Nephron progenitor cell (in vitro differentiated cells): ENCODE measurements around the gene MSI2.

Experiments
- DNase-seq: peaks from one replicate; pipeline ENCODE4 v3.0.0; 2021
- H3K27ac Mint-ChIP-seq: 2 replicates; pipeline ENCODE4 v1.8.0; 2021; ENCODE audit warnings: mild to moderate bottlenecking, moderate library complexity, mixed read lengths
- H3K27me3 Mint-ChIP-seq: 2 replicates; pipeline ENCODE4 v1.8.0; 2021; ENCODE audit warnings: mild to moderate bottlenecking, low read depth, mixed read lengths; ENCODE audit not compliant: poor library complexity
- H3K36me3 Mint-ChIP-seq: 2 replicates; pipeline ENCODE4 v1.8.0; 2021; ENCODE audit warnings: low read depth, mixed read lengths
- H3K4me1 Mint-ChIP-seq: 2 replicates; pipeline ENCODE4 v1.8.0; 2021; ENCODE audit warnings: mixed read lengths
- H3K4me3 Mint-ChIP-seq: 2 replicates; pipeline ENCODE4 v1.8.0; 2021; ENCODE audit warnings: mild to moderate bottlenecking, moderate library complexity, mixed read lengths
- H3K9me3 Mint-ChIP-seq: 2 replicates; pipeline ENCODE4 v1.8.0; 2021; ENCODE audit warnings: mild to moderate bottlenecking, moderate library complexity, mixed read lengths
- TF ChIP-seq, protein P1 (sequence below): fragments of 200-600 bp; sonication (generic); IDR thresholded peaks from 2 replicates; pipeline ENCODE4 v1.5.0; 2021; ENCODE audit warnings: antibody characterized with exemption

The MSI2 gene

DNA sequence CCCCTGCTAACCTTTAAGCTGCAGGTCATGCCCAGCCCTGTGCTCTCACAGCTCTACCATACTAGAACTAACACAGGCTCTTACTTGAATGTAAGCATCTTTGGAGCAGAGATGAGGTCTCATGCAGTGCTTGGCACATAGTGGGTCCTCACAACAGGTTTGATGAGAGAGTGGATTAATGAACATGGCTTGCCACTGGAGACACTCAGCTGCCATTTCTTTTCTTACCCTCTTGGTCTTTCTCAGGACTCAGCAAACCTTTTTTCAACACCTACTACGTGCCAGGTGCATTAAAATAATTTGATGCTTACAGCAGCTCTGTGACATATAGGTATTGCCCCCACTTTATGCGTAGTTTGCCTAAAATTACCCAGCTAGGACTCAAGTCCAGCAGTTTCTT lies 133.2 kb downstream of the MSI2 start:
- no peak for DNase-seq
- H3K36me3 Mint-ChIP-seq, result peaks cover 95% of the 10 kb centered on the region
- H3K4me3 Mint-ChIP-seq, result no peak overlapping the region
- peak overlapping the region; percentile 99 for H3K27ac Mint-ChIP-seq
- TF ChIP-seq, protein P1, sequence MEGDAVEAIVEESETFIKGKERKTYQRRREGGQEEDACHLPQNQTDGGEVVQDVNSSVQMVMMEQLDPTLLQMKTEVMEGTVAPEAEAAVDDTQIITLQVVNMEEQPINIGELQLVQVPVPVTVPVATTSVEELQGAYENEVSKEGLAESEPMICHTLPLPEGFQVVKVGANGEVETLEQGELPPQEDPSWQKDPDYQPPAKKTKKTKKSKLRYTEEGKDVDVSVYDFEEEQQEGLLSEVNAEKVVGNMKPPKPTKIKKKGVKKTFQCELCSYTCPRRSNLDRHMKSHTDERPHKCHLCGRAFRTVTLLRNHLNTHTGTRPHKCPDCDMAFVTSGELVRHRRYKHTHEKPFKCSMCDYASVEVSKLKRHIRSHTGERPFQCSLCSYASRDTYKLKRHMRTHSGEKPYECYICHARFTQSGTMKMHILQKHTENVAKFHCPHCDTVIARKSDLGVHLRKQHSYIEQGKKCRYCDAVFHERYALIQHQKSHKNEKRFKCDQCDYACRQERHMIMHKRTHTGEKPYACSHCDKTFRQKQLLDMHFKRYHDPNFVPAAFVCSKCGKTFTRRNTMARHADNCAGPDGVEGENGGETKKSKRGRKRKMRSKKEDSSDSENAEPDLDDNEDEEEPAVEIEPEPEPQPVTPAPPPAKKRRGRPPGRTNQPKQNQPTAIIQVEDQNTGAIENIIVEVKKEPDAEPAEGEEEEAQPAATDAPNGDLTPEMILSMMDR, result no peak
- H3K27me3 Mint-ChIP-seq, result peaks cover 9% of the 10 kb centered on the region
- peaks cover 76% of the 10 kb centered on the region for H3K9me3 Mint-ChIP-seq
- peaks cover 57% of the 10 kb centered on the region for H3K4me1 Mint-ChIP-seq

DNA sequence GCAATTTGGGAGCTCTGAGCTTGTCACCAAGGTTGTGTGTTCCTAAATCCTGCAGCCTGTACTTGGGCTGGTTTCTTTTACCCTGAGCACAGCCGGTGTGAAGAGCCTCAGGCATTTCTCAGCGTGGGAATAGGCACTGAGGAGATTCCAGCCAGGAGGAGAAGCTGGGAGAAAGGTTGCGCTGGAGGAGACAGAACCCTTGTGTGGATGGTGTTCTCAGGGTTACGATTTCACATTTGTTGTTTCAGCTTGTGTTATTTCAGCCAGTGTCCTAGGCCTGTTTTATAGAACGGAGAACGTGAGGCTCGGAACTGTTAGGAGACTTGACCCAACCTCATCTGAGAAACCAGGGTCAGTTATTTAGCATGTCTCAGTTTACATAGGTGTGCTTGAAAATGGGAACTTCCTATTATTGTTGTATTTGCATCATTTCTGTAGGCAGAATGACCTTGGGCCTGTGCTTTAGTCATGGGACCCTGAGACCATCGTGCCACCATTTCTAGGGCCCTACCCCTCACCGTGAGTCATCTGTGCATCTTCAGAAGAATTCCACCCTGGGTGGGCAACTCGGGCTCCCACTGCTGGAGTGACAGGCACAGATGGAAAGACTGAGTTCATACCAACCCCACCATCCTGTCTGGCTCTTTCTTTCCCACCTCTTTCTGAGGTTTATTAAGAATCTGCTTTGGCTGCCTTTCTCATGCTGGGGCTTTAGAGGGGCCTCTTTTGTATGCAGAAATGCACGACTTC lies 134.9 kb downstream of the MSI2 start:
- Mint-ChIP-seq H3K36me3 (peaks cover 87% of the 10 kb centered on the region), H3K4me3 (no peak overlapping the region), H3K4me1 (peaks cover 66% of the 10 kb centered on the region), H3K27ac (peak overlapping the region; percentile 99), H3K27me3 (peaks cover 9% of the 10 kb centered on the region), H3K9me3 (peaks cover 64% of the 10 kb centered on the region)
- DNase-seq, result no peak
- TF ChIP-seq, protein P1, result no peak

DNA sequence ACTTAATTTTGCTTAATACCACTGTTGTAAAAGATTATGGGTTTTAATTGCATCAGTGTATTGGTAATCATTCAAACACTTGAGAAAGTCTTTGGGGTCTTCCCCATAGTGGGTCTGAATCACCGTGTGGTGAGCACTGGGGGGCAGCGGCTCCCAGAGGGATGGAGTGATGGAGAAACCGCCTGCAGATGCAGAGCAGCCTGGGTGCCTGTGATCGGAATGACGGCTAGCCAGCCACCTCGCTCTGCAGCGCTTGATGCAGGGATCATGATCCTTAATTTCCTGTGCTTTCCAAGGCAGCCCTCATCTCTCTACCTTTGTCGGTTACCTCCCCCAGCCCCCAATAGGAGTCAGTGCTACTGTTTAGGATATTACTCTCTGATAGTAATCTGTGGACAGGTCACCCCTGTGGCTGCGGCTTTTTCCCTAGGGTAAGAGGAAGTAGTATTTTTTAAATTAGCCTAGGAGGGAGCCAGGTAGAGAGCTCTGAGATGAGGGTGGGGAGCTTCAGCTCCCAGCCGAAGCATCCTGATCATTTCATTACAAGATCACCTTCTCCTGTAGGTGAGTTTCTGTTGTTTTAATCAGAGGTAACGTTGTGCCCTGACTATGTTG lies 135.6 kb downstream of the MSI2 start:
- no peak for DNase-seq
- Mint-ChIP-seq H3K4me1 (peaks cover 73% of the 10 kb centered on the region), H3K36me3 (peaks cover 80% of the 10 kb centered on the region), H3K9me3 (peaks cover 56% of the 10 kb centered on the region), H3K27me3 (peaks cover 9% of the 10 kb centered on the region), H3K4me3 (no peak overlapping the region), H3K27ac (peak overlapping the region; percentile 99)
- TF ChIP-seq, protein P1, result no peak

DNA sequence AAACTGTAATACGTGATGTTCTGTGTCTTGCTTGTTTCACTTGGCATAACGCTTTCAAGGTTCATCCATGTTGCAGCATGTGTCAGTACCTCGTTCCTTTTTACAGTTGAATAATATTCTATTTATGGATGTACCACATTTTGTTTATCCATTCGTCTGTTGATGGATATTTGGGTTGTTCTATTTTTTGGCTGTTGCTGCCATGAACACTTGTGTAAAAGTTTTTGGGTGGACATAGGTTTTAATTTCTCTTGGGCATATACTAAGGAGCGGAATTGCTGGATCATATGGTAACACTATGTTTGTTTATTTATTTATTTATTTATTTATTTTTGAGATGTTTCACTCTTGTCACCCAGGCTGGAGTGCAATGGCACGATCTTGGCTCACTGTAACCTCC lies 137.0 kb downstream of the MSI2 start:
- Mint-ChIP-seq H3K4me1 (peaks cover 81% of the 10 kb centered on the region), H3K4me3 (no peak overlapping the region), H3K27me3 (peaks cover 9% of the 10 kb centered on the region), H3K27ac (no peak overlapping the region), H3K36me3 (peaks cover 66% of the 10 kb centered on the region), H3K9me3 (peaks cover 46% of the 10 kb centered on the region)
- TF ChIP-seq, protein P1, result no peak
- DNase-seq, result no peak

DNA sequence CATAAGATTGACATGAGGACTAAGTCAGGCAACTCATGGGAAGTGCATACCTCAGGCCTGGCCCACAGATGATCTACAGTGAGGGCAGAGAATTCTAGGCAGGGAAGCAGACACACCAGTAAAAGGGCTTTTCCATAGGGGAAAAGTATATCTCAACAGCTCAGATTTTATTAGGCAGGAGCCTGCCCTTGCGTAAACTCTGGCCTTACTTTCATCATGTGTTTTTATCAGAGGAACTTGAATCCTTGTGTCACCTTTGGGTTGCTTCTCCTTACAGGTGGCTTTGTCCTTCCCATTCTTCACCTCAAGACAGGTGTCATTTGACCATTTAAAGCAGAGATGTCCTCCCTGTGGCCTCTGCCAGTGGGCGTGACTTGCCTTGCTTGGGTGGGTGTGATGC lies 138.1 kb downstream of the MSI2 start:
- Mint-ChIP-seq H3K36me3 (peaks cover 56% of the 10 kb centered on the region), H3K4me1 (peaks cover 78% of the 10 kb centered on the region), H3K27me3 (peaks cover 7% of the 10 kb centered on the region), H3K4me3 (no peak overlapping the region), H3K9me3 (peaks cover 40% of the 10 kb centered on the region), H3K27ac (peak overlapping the region; percentile 93)
- no peak for DNase-seq
- TF ChIP-seq, protein P1, result no peak
